GM23338 (cell line): Measurements from ENCODE around the gene BRI3BP. TPM values are rescaled to one million over a fixed set of nuclear protein-coding genes. Genes with fewer than 3 reads are reported as not detected.

Experiments used
- ATAC-seq: fragments of 200-7000 bp; cut with Tn5 transposase; 3 replicates; pipeline ENCODE4 v1.9.1; 2020
- DNase-seq: peaks from one replicate; pipeline ENCODE4 v3.0.0-alpha.2; 2015; ENCODE audit warnings: low spot score
- H2AFZ ChIP-seq: fragments of 200-600 bp; sonication (generic); 2 replicates; pipeline ENCODE4 v1.8.0; 2016; ENCODE audit warnings: antibody characterized with exemption, mild to moderate bottlenecking, moderate library complexity
- H3F3A ChIP-seq: fragments of 200-600 bp; sonication (generic); replicated peaks from 2 replicates; pipeline ENCODE4 v1.8.0; 2017; ENCODE audit warnings: antibody characterized with exemption, mixed run types, low read depth
- H3K27ac ChIP-seq: fragments of 200-600 bp; sonication (generic); 2 replicates; pipeline ENCODE4 v1.6.1; 2016; ENCODE audit warnings: low read depth
- H3K27me3 ChIP-seq: fragments of 200-600 bp; sonication (generic); 2 replicates; pipeline ENCODE4 v1.8.0; 2016; ENCODE audit warnings: mild to moderate bottlenecking, mixed run types, moderate library complexity; ENCODE audit not compliant: insufficient read depth
- H3K36me3 ChIP-seq: fragments of 200-600 bp; sonication (generic); 2 replicates; pipeline ENCODE4 v1.8.0; 2016; ENCODE audit warnings: mild to moderate bottlenecking; ENCODE audit not compliant: insufficient read depth
- H3K4me1 ChIP-seq: fragments of 200-600 bp; sonication (generic); 2 replicates; pipeline ENCODE4 v1.8.0; 2016; ENCODE audit warnings: mild to moderate bottlenecking, moderate library complexity; ENCODE audit not compliant: insufficient read depth
- H3K4me2 ChIP-seq: fragments of 200-600 bp; sonication (generic); 2 replicates; pipeline ENCODE4 v1.7.1; 2017; ENCODE audit warnings: mixed run types
- H3K4me3 ChIP-seq: fragments of 200-600 bp; sonication (generic); 2 replicates; pipeline ENCODE4 v1.6.1; 2016; ENCODE audit warnings: mixed run types
- H3K79me2 ChIP-seq: fragments of 200-600 bp; sonication (generic); replicated peaks from 2 replicates; pipeline ENCODE4 v1.8.0; 2017; ENCODE audit warnings: mild to moderate bottlenecking; ENCODE audit not compliant: insufficient read depth
- H3K9me2 ChIP-seq: fragments of 200-600 bp; sonication (generic); 2 replicates; pipeline ENCODE4 v1.8.0; 2017; ENCODE audit not compliant: insufficient read depth
- H4K20me1 ChIP-seq: fragments of 200-600 bp; sonication (generic); replicated peaks from 2 replicates; pipeline ENCODE4 v1.8.0; 2017; ENCODE audit warnings: mild to moderate bottlenecking; ENCODE audit not compliant: insufficient read depth
- H3K27ac Mint-ChIP-seq: 2 replicates; pipeline ENCODE4 v1.8.0; 2020; ENCODE audit warnings: inconsistent platforms, mild to moderate bottlenecking, moderate library complexity, mixed read lengths
- H3K27me3 Mint-ChIP-seq: 3 replicates; pipeline ENCODE4 v1.8.0; 2022; ENCODE audit warnings: low read depth, mild to moderate bottlenecking, moderate library complexity, mixed read lengths, inconsistent platforms; ENCODE audit not compliant: insufficient read depth, poor library complexity
- H3K36me3 Mint-ChIP-seq: 3 replicates; pipeline ENCODE4 v1.8.0; 2021; ENCODE audit warnings: low read depth, mild to moderate bottlenecking, inconsistent platforms, moderate library complexity, mixed read lengths
- H3K4me1 Mint-ChIP-seq: 3 replicates; pipeline ENCODE4 v1.8.0; 2020; ENCODE audit warnings: mild to moderate bottlenecking, inconsistent platforms, mixed read lengths
- H3K4me3 Mint-ChIP-seq: 3 replicates; pipeline ENCODE4 v1.8.0; 2021; ENCODE audit warnings: moderate library complexity, mild to moderate bottlenecking, inconsistent platforms, mixed read lengths
- H3K9me3 Mint-ChIP-seq: 3 replicates; pipeline ENCODE4 v1.8.0; 2020; ENCODE audit warnings: moderate library complexity, mild to moderate bottlenecking, inconsistent platforms, mixed read lengths
- CREB1 ChIP-seq: fragments of 250-450 bp; sonication (Bioruptor Pico); IDR thresholded peaks from 2 replicates; pipeline ENCODE4 v1.5.0; 2020; ENCODE audit warnings: low read depth, mild to moderate bottlenecking, moderate library complexity
- EZH2 ChIP-seq: fragments of 200-600 bp; sonication (generic); IDR thresholded peaks from one replicate; pipeline ENCODE4 v1.8.0; 2017; ENCODE audit warnings: antibody characterized with exemption, mild to moderate bottlenecking, low read depth; ENCODE audit not compliant: unreplicated experiment
- JUNB ChIP-seq: IDR thresholded peaks from one replicate; pipeline ENCODE4 v1.6.1; 2016; ENCODE audit warnings: antibody characterized with exemption; ENCODE audit not compliant: unreplicated experiment
- NANOG ChIP-seq: IDR thresholded peaks from 2 replicates; pipeline ENCODE4 v1.6.1; 2016; ENCODE audit warnings: antibody characterized with exemption, borderline replicate concordance
- POLR2AphosphoS5 ChIP-seq: IDR thresholded peaks from 2 replicates; pipeline ENCODE4 v1.6.1; 2016; ENCODE audit warnings: antibody characterized with exemption, low read depth
- REST ChIP-seq: IDR thresholded peaks from one replicate; pipeline ENCODE4 v1.6.1; 2018; ENCODE audit warnings: antibody characterized with exemption; ENCODE audit not compliant: unreplicated experiment
- STAT1 ChIP-seq: IDR thresholded peaks from one replicate; pipeline ENCODE4 v1.6.1; 2016; ENCODE audit warnings: antibody characterized with exemption; ENCODE audit not compliant: unreplicated experiment
- ZNF114 ChIP-seq: fragments of 250-450 bp; sonication (Bioruptor Pico); IDR thresholded peaks from 2 replicates; pipeline ENCODE4 v1.5.0; 2020; ENCODE audit warnings: mild to moderate bottlenecking, moderate library complexity
- ZNF331 ChIP-seq: fragments of 250-450 bp; sonication (Bioruptor Pico); IDR thresholded peaks from 2 replicates; pipeline ENCODE4 v1.5.0; 2020; ENCODE audit warnings: low read depth, mild to moderate bottlenecking, moderate library complexity
- polyA plus RNA-seq: library from polyadenylated mRNA; unstranded; fragments of >200 nt; fragmentation: Nextera tagmentation; extraction: Ambion mirVana; gene quantifications from 2 replicates; pipeline ENCODE4 v1.2.1, GENCODE V29; 2016
- total RNA-seq: library from RNA; depleted of rRNA; stranded (reverse); fragments of >200 nt; shearing (Covaris generic); gene quantifications from 2 replicates; pipeline ENCODE4 v1.2.3, GENCODE V29; 2014
- TF ChIP-seq, protein P1 (sequence below), 2 experiments: fragments of 200-600 bp in 1 of 2; sonication (generic) in 1 of 2; conservative IDR thresholded peaks; 2 replicates each; pipeline versions ENCODE4 v1.5.1 to v1.6.1; 2016 to 2017; ENCODE audit warnings: antibody characterized with exemption in 2 of 2, low read depth in 2 of 2, mild to moderate bottlenecking in 2 of 2, moderate library complexity in 1 of 2
- TF ChIP-seq, protein P2 (sequence below): IDR thresholded peaks from 2 replicates; pipeline ENCODE4 v1.6.1; 2016; ENCODE audit warnings: antibody characterized with exemption

The BRI3BP gene
- total and polyA plus RNA-seq, 2 experiments from 2014 or later: 5.8 to 10.7 TPM

DNA sequence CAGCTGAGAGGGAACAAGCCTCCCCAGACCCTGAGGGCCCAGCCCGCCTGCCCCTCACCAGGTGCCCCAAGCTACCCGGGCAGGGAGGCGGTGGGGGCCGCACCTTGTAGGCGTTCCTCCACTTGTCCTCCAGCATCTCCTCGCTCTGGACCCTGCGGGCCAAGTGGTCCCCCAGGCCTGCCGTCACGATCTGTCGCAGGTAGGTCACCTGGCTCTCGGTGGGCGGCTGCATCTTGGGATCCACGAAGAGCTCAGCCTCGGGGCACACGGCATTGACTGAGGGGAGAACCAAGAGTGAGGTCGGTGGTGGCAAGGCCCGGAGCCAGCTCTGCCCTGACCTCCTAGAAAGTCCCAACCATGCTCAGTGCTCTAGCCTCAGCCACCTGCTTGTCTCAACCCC is 41.1 kb upstream of the BRI3BP start:
- TF ChIP-seq POLR2AphosphoS5 (no peak), ZNF114 (CRISPR knock-in tag) (no peak), NANOG (no peak)
- TF ChIP-seq, protein P1, sequence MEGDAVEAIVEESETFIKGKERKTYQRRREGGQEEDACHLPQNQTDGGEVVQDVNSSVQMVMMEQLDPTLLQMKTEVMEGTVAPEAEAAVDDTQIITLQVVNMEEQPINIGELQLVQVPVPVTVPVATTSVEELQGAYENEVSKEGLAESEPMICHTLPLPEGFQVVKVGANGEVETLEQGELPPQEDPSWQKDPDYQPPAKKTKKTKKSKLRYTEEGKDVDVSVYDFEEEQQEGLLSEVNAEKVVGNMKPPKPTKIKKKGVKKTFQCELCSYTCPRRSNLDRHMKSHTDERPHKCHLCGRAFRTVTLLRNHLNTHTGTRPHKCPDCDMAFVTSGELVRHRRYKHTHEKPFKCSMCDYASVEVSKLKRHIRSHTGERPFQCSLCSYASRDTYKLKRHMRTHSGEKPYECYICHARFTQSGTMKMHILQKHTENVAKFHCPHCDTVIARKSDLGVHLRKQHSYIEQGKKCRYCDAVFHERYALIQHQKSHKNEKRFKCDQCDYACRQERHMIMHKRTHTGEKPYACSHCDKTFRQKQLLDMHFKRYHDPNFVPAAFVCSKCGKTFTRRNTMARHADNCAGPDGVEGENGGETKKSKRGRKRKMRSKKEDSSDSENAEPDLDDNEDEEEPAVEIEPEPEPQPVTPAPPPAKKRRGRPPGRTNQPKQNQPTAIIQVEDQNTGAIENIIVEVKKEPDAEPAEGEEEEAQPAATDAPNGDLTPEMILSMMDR (conservative IDR thresholded peaks at IDR 0.05; ENCODE audit: low read depth in 2 of 2): no peak
- no peaks in the 10 kb centered on the region for H3K9me3 Mint-ChIP-seq

DNA sequence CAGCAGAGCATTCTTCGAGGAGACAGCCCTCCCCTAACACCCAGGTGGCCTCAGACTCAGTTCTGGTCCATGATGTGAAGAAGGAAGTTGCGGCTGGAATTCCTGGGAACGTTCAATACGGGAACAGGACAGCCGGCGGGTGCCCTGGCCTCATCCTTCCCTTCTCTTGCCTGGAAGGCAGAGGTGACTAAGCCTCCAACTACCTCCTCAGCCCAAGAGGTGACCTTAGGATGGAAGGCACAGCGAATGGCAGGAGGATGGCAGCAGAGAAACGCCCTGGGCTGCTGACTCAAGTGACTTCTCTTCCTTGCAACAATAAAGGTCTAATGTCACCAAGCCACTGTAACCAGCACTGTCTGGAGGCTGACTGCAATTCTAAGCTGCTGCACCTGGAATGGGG is 40.6 kb upstream of the BRI3BP start:
- no peak overlapping the region for H3K4me3 ChIP-seq
- H2AFZ ChIP-seq: no peak overlapping the region
- no peak for DNase-seq
- Mint-ChIP-seq H3K9me3 (no peaks in the 10 kb centered on the region), H3K27ac (no peak overlapping the region), H3K27me3 (peaks cover 7% of the 10 kb centered on the region), H3K4me3 (no peak overlapping the region), H3K4me1 (no peaks in the 10 kb centered on the region), H3K36me3 (peaks cover 64% of the 10 kb centered on the region)
- no peaks in the 10 kb centered on the region for H3K4me1 ChIP-seq
- no peaks in the 10 kb centered on the region for H3K9me2 ChIP-seq
- no peaks in the 10 kb centered on the region for H3K27me3 ChIP-seq
- no peak for ATAC-seq
- no peak overlapping the region for H3K27ac ChIP-seq
- no peaks in the 10 kb centered on the region; the same call in 1 of the 2 replicates for H4K20me1 ChIP-seq
- peaks cover 12% of the 10 kb centered on the region for H3K36me3 ChIP-seq
- H3F3A ChIP-seq: 0 out of 2 replicates have a peak, but pooled peaks cover 7% of the 10 kb centered on the region
- no peak overlapping the region for H3K4me2 ChIP-seq
- no peaks in the 10 kb centered on the region for H3K79me2 ChIP-seq
- TF ChIP-seq NANOG: no peak
- no peak for TF ChIP-seq REST
- TF ChIP-seq, protein P1 (conservative IDR thresholded peaks at IDR 0.05; ENCODE audit: low read depth in 2 of 2): no peak
- no peak for TF ChIP-seq EZH2
- TF ChIP-seq ZNF331 (CRISPR knock-in tag): no peak
- no peak for TF ChIP-seq JUNB
- no peak for TF ChIP-seq CREB1
- TF ChIP-seq, protein P2, sequence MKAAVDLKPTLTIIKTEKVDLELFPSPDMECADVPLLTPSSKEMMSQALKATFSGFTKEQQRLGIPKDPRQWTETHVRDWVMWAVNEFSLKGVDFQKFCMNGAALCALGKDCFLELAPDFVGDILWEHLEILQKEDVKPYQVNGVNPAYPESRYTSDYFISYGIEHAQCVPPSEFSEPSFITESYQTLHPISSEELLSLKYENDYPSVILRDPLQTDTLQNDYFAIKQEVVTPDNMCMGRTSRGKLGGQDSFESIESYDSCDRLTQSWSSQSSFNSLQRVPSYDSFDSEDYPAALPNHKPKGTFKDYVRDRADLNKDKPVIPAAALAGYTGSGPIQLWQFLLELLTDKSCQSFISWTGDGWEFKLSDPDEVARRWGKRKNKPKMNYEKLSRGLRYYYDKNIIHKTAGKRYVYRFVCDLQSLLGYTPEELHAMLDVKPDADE: no peak
- TF ChIP-seq ZNF114 (CRISPR knock-in tag): no peak
- no peak for TF ChIP-seq POLR2AphosphoS5
- TF ChIP-seq STAT1: no peak

More for the DNA sequence above, 41.1 kb upstream of the BRI3BP start:
- Histone ChIP-seq H3K9me2 (no peaks in the 10 kb centered on the region), H3K4me3 (no peak overlapping the region), H3K27ac (no peak overlapping the region), H4K20me1 (no peaks in the 10 kb centered on the region; the same call in 1 of the 2 replicates), H3K4me1 (no peaks in the 10 kb centered on the region), H2AFZ (no peak overlapping the region), H3K4me2 (no peak overlapping the region), H3F3A (0 out of 2 replicates have a peak, but pooled peaks cover 7% of the 10 kb centered on the region), H3K79me2 (no peaks in the 10 kb centered on the region), H3K27me3 (no peaks in the 10 kb centered on the region), H3K36me3 (peaks cover 12% of the 10 kb centered on the region)
- ATAC-seq: no peak
- Mint-ChIP-seq H3K27me3 (peaks cover 6% of the 10 kb centered on the region), H3K4me3 (no peak overlapping the region), H3K27ac (no peak overlapping the region), H3K36me3 (peaks cover 59% of the 10 kb centered on the region), H3K4me1 (no peaks in the 10 kb centered on the region)
- no peak for DNase-seq
